CD14-positive monocyte (primary cell): Measurements from ENCODE around the gene CAMK1G. TPM values are rescaled to one million over a fixed set of nuclear protein-coding genes. Genes with fewer than 3 reads are reported as not detected.
A peak's percentile ranks its signal among the peaks of the same experiment; 100 is the strongest.

Source experiments
- DNase-seq, 3 donors: peaks; one replicate each; pipeline ENCODE4 v3.0.0-alpha.2; 2011 to 2022
- H2AFZ ChIP-seq: 2 replicates; pipeline ENCODE4 v1.6.0; 2012; ENCODE audit warnings: mild to moderate bottlenecking, low read depth, low read length, inconsistent platforms; ENCODE audit not compliant: insufficient read depth, poor library complexity, severe bottlenecking
- H3K27ac ChIP-seq, 2 donors: 1 replicate in 1 of 2; 2 replicates in 1 of 2; pipeline ENCODE4 v1.5.1; 2012 to 2013; ENCODE audit warnings: low read length in 2 of 2, control low read depth in 1 of 2, inconsistent platforms in 1 of 2, low read depth in 1 of 2, mild to moderate bottlenecking in 1 of 2
- H3K27me3 ChIP-seq, 2 donors: one replicate each; pipeline versions ENCODE4 v1.6.0 to v1.6.1; 2011 to 2013; ENCODE audit warnings: low read length in 2 of 2; ENCODE audit not compliant: control insufficient read depth in 2 of 2, insufficient read depth in 2 of 2
- H3K36me3 ChIP-seq, 2 donors: replicated peaks in 1 of 2; 1 replicate in 1 of 2; 2 replicates in 1 of 2; pipeline versions ENCODE4 v1.5.1 to v1.6.1; 2012 to 2013; ENCODE audit warnings: low read length in 2 of 2, control low read depth in 1 of 2, inconsistent platforms in 1 of 2, mild to moderate bottlenecking in 1 of 2; ENCODE audit not compliant: insufficient read depth in 2 of 2, control insufficient read depth in 1 of 2
- H3K4me1 ChIP-seq, 2 donors: 1 replicate in 1 of 2; 2 replicates in 1 of 2; pipeline versions ENCODE4 v1.5.1 to v1.6.1; 2012 to 2013; ENCODE audit warnings: low read length in 2 of 2, control low read depth in 1 of 2, inconsistent platforms in 1 of 2, mild to moderate bottlenecking in 1 of 2, moderate library complexity in 1 of 2; ENCODE audit not compliant: insufficient read depth in 2 of 2, control insufficient read depth in 1 of 2
- H3K4me2 ChIP-seq: replicated peaks from 2 replicates; pipeline ENCODE3; 2012; ENCODE audit warnings: low read length, moderate library complexity, mild to moderate bottlenecking; ENCODE audit not compliant: poor library complexity, severe bottlenecking; ENCODE audit errors: extremely low read depth
- H3K4me3 ChIP-seq, 3 experiments: fragments of 200-600 bp in 1 of 3; sonication (generic) in 1 of 3; replicated peaks in 1 of 3; 1 replicate in 2 of 3; 2 replicates in 1 of 3; pipeline ENCODE4 v1.5.1; 2011 to 2013; ENCODE audit warnings: low read length in 3 of 3, mild to moderate bottlenecking in 3 of 3, control low read depth in 2 of 3, low read depth in 2 of 3, inconsistent platforms in 1 of 3, moderate library complexity in 1 of 3
- H3K79me2 ChIP-seq: 2 replicates; pipeline ENCODE4 v1.6.0; 2012; ENCODE audit warnings: mild to moderate bottlenecking, control low read depth, inconsistent platforms, low read length, moderate library complexity; ENCODE audit not compliant: insufficient read depth
- H3K9ac ChIP-seq: 2 replicates; pipeline ENCODE4 v1.6.0; 2017; ENCODE audit warnings: low read length, mild to moderate bottlenecking; ENCODE audit not compliant: insufficient read depth, poor library complexity, severe bottlenecking
- H3K9me3 ChIP-seq, 2 donors: replicated peaks in 1 of 2; 1 replicate in 1 of 2; 2 replicates in 1 of 2; pipeline versions ENCODE4 v1.5.1 to v1.6.1; 2012 to 2013; ENCODE audit warnings: low read length in 2 of 2, control low read depth in 1 of 2; ENCODE audit not compliant: control insufficient read depth in 1 of 2, insufficient read depth in 1 of 2
- H4K20me1 ChIP-seq: 2 replicates; pipeline ENCODE4 v1.6.0; 2012; ENCODE audit warnings: mild to moderate bottlenecking, low read length, control low read depth, moderate library complexity; ENCODE audit not compliant: insufficient read depth
- H3K27ac Mint-ChIP-seq, 7 donors: one replicate each; pipeline ENCODE4 v1.8.0; 2020; ENCODE audit warnings: mild to moderate bottlenecking in 7 of 7, mixed read lengths in 7 of 7, moderate library complexity in 6 of 7, inconsistent platforms in 2 of 7
- H3K27me3 Mint-ChIP-seq, 3 donors: one replicate each; pipeline ENCODE4 v1.8.0; 2021 to 2022; ENCODE audit warnings: low read depth in 3 of 3, mild to moderate bottlenecking in 3 of 3, mixed read lengths in 3 of 3, moderate library complexity in 3 of 3, inconsistent platforms in 1 of 3
- H3K36me3 Mint-ChIP-seq, 2 donors: one replicate each; pipeline ENCODE4 v1.8.0; 2020; ENCODE audit warnings: mixed read lengths in 2 of 2, inconsistent platforms in 1 of 2, mild to moderate bottlenecking in 1 of 2
- H3K4me1 Mint-ChIP-seq: one replicate; pipeline ENCODE4 v1.8.0; 2020; ENCODE audit warnings: mild to moderate bottlenecking, mixed read lengths
- H3K4me3 Mint-ChIP-seq, 2 donors: one replicate each; pipeline ENCODE4 v1.8.0; 2020; ENCODE audit warnings: mild to moderate bottlenecking in 2 of 2, mixed read lengths in 2 of 2, moderate library complexity in 1 of 2
- H3K9me3 Mint-ChIP-seq, 7 donors: one replicate each; pipeline ENCODE4 v1.8.0; 2020 to 2022; ENCODE audit warnings: mixed read lengths in 7 of 7, mild to moderate bottlenecking in 6 of 7, moderate library complexity in 6 of 7, inconsistent platforms in 2 of 7
- WGBS: methylation state at CpG from one replicate; pipeline ENCODE4 v1.1.5; 2013; ENCODE audit warnings: missing lambda C conversion rate; ENCODE audit not compliant: insufficient coverage; 5-methylcytosine and 5-hydroxymethylcytosine counted together
- intact Hi-C, 2 donors: fragments of 100-400 bp; cut with micrococcal nuclease; formaldehyde crosslinking; loops; one replicate each; pipeline versions ENCODE4 v1.15.0 to v1.15.1; 2023
- polyA plus RNA-seq, 3 donors: library from polyadenylated mRNA; depleted of rRNA in 1 of 3; unstranded in 2 of 3; stranded (reverse) in 1 of 3; fragments of 300-500 nt in 2 of 3; fragments of >200 nt in 1 of 3; fragmentation: Illumina TruSeq in 2 of 3; gene quantifications; 1 replicate in 2 of 3; 2 replicates in 1 of 3; pipeline ENCODE4 v1.2.3, GENCODE V29; 2012 to 2021
- TF ChIP-seq, protein P1 (sequence below): fragments of 200-600 bp; IDR thresholded peaks from one replicate; pipeline ENCODE4 v1.8.0; 2022; ENCODE audit warnings: antibody characterized with exemption, mild to moderate bottlenecking

Gene CAMK1G
- polyA plus RNA-seq, 3 donors, result not detected

DNA sequence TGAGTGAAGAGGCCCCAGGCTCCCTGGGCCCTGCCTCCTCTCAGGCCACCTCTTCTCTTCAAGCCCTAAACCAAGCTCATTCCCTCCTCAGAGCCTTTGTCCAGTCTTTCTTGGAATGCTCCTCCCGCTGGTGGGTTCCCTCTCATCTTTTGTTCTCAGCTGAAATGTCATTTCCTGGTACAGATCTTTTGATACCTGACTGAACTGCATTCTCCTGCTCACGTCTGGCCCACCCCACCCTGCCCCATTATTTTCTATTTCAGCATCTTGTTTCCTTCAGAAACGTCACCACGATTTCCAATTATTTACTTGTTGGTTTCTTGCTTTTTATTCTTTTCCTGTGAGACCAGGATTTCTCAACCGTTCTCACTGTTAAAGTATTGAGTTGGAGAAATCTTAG lies 52.3 kb downstream of the CAMK1G start:
- Histone ChIP-seq H3K9ac (no peak overlapping the region), H3K9me3 (no peaks in the 10 kb centered on the region), H3K27me3 (peaks cover 2 to 22% of the 10 kb centered on the region in 2 donors), H3K4me3 (no peak overlapping the region), H3K36me3 (no peaks in the 10 kb centered on the region), H3K27ac (no peak overlapping the region), H3K79me2 (no peaks in the 10 kb centered on the region), H3K4me2 (no peak overlapping the region), H3K4me1 (peaks cover 0 to 6% of the 10 kb centered on the region in 2 donors), H4K20me1 (no peaks in the 10 kb centered on the region), H2AFZ (no peak overlapping the region)
- intact Hi-C loops, result no loop called here
- H3K36me3 Mint-ChIP-seq, result peaks cover 0 to 2% of the 10 kb centered on the region in 2 donors
- H3K9me3 Mint-ChIP-seq, result peaks cover 0 to 2% (median 0%) of the 10 kb centered on the region in 7 donors
- WGBS, result 100% methylated on average over 1 of the region's 5 CpGs
- no peak for DNase-seq
- peak overlapping the region in 1 of 7 donors; percentile 16 for H3K27ac Mint-ChIP-seq
- H3K4me3 Mint-ChIP-seq, result peak overlapping the region in 1 of 2 donors; percentile 47
- peaks cover 12 to 32% (median 21%) of the 10 kb centered on the region in 3 donors for H3K27me3 Mint-ChIP-seq
- H3K4me1 Mint-ChIP-seq, result peaks cover 12% of the 10 kb centered on the region
- TF ChIP-seq, protein P1, sequence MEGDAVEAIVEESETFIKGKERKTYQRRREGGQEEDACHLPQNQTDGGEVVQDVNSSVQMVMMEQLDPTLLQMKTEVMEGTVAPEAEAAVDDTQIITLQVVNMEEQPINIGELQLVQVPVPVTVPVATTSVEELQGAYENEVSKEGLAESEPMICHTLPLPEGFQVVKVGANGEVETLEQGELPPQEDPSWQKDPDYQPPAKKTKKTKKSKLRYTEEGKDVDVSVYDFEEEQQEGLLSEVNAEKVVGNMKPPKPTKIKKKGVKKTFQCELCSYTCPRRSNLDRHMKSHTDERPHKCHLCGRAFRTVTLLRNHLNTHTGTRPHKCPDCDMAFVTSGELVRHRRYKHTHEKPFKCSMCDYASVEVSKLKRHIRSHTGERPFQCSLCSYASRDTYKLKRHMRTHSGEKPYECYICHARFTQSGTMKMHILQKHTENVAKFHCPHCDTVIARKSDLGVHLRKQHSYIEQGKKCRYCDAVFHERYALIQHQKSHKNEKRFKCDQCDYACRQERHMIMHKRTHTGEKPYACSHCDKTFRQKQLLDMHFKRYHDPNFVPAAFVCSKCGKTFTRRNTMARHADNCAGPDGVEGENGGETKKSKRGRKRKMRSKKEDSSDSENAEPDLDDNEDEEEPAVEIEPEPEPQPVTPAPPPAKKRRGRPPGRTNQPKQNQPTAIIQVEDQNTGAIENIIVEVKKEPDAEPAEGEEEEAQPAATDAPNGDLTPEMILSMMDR, result no peak

DNA sequence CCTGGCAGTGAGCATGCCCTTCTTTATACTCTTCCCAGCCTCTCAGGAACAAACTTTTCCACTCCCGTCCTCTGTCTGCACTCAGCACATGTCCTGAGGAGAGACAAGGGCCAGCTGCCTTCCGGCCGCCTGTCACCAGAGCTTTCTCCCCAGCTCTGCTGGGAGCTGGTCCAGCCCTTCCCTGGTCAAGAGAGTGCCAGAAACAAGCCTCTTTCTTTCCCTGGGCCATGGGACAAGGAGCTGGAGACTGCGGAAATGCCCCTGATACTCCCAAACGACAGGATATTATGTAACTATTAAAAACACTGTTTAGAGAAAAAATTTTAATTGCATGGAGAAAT lies 58.3 kb downstream of the CAMK1G start:
- Histone ChIP-seq H3K9me3 (no peaks in the 10 kb centered on the region), H3K4me3 (no peak overlapping the region), H3K4me2 (no peak overlapping the region), H3K27me3 (peaks cover 2 to 23% of the 10 kb centered on the region in 2 donors), H2AFZ (no peak overlapping the region), H3K36me3 (no peaks in the 10 kb centered on the region), H4K20me1 (no peaks in the 10 kb centered on the region), H3K27ac (no peak overlapping the region), H3K79me2 (no peaks in the 10 kb centered on the region), H3K4me1 (peaks cover under 1 to 2% of the 10 kb centered on the region in 2 donors), H3K9ac (no peak overlapping the region)
- H3K36me3 Mint-ChIP-seq, result peaks cover 0 to 4% of the 10 kb centered on the region in 2 donors
- peak overlapping the region in 1 of 7 donors; percentile 46 for H3K27ac Mint-ChIP-seq
- intact Hi-C loops, result loop anchor here in 1 of 2 donors (5.0 kb wide), 1 partner anchor 35 kb away; the partner anchor contains the start of gene G0S2
- H3K4me3 Mint-ChIP-seq, result no peak overlapping the region
- H3K9me3 Mint-ChIP-seq, result no peaks in the 10 kb centered on the region
- no peak for DNase-seq
- peaks cover 10% of the 10 kb centered on the region for H3K4me1 Mint-ChIP-seq
- H3K27me3 Mint-ChIP-seq, result peaks cover 17 to 32% (median 31%) of the 10 kb centered on the region in 3 donors
- 100% methylated on average over 3 of the region's 5 CpGs for WGBS
- TF ChIP-seq, protein P1, result no peak
